Ovary (tissue), 3 donors: Measurements from ENCODE around the gene KCNN4.

Experiments
- EP300 ChIP-seq: sonication (generic); formaldehyde crosslinking; IDR thresholded peaks from one replicate; pipeline ENCODE4 v1.6.1; 2017; ENCODE audit warnings: antibody characterized with exemption
- POLR2A ChIP-seq: fragments of 450-650 bp; IDR thresholded peaks from one replicate; pipeline ENCODE4 v1.6.1; 2017; ENCODE audit warnings: antibody characterized with exemption, mild to moderate bottlenecking, moderate library complexity
- TF ChIP-seq, protein P1 (sequence below), 3 donors: fragments of 450-650 bp in 2 of 3; fragments of 200-600 bp in 1 of 3; IDR thresholded peaks; one replicate each; pipeline versions ENCODE4 v1.5.1 to v1.8.0; 2016 to 2022; ENCODE audit warnings: antibody characterized with exemption in 3 of 3, mild to moderate bottlenecking in 1 of 3
- donor health status: DM: no; HTN: no; CAD: no.

DNA sequence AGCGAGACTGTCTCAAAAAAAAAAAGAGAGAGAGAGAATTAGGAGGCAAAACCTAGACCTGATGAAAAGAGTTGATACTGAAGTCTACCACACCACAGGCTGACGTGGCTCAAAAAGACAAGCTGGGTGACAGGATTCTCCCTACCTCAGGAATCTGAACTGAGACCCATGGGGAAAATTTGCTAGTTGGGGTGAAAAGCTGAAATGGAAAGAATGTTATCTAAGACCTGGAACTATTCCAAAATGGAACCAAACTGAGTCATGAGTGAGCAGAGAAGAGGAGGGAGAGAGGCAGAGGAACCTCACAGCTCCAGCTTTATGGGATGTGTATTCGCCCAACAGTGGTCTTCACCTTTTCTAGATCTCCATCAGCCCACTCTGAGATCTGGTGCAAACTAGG lies 37.7 kb downstream of the KCNN4 start:
- no peak for TF ChIP-seq POLR2A
- TF ChIP-seq, protein P1, sequence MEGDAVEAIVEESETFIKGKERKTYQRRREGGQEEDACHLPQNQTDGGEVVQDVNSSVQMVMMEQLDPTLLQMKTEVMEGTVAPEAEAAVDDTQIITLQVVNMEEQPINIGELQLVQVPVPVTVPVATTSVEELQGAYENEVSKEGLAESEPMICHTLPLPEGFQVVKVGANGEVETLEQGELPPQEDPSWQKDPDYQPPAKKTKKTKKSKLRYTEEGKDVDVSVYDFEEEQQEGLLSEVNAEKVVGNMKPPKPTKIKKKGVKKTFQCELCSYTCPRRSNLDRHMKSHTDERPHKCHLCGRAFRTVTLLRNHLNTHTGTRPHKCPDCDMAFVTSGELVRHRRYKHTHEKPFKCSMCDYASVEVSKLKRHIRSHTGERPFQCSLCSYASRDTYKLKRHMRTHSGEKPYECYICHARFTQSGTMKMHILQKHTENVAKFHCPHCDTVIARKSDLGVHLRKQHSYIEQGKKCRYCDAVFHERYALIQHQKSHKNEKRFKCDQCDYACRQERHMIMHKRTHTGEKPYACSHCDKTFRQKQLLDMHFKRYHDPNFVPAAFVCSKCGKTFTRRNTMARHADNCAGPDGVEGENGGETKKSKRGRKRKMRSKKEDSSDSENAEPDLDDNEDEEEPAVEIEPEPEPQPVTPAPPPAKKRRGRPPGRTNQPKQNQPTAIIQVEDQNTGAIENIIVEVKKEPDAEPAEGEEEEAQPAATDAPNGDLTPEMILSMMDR (IDR thresholded peaks at IDR 0.05): no peak
- no peak for TF ChIP-seq EP300
